SK-N-SH (cell line): ENCODE data around the gene UCHL5. TPM values are rescaled to one million over a fixed set of nuclear protein-coding genes. Genes with fewer than 3 reads are reported as not detected.

Experiments
- CTCF ChIA-PET: fragments of 300-600, 350-600 bp; formaldehyde crosslinking; extraction: SDS; loops from one replicate; lab custom pipeline; 2021; lab: Yijun Ruan, JAX
- POLR2A ChIA-PET: fragments of 350-600 bp; sonication (Branson Sonifier 250); formaldehyde crosslinking; extraction: SDS; loops from one replicate; lab custom pipeline; 2020; ENCODE audit warnings: antibody characterized with exemption, inconsistent platforms; lab: Yijun Ruan, JAX
- DNase-seq: peaks from one replicate; pipeline ENCODE4 v3.0.0; 2012
- H2AFZ ChIP-seq: fragments of 200-600 bp; sonication (generic); 2 replicates; pipeline ENCODE4 v1.8.1; 2016; ENCODE audit warnings: antibody characterized with exemption, mild to moderate bottlenecking, low read depth
- H3F3A ChIP-seq: fragments of 200-600 bp; sonication (generic); replicated peaks from 2 replicates; pipeline ENCODE3; 2016; ENCODE audit warnings: antibody characterized with exemption, mild to moderate bottlenecking; ENCODE audit not compliant: insufficient read depth
- H3K27ac ChIP-seq, 2 experiments: fragments of 200-500 bp in 1 of 2; fragments of 200-600 bp in 1 of 2; sonication (Bioruptor generic) in 1 of 2; sonication (generic), shearing (Covaris generic) in 1 of 2; 2 replicates each; pipeline versions ENCODE4 v1.5.1 to v1.6.1; 2014 to 2016; ENCODE audit warnings: low read depth in 2 of 2, inconsistent platforms in 1 of 2, low read length in 1 of 2, mild to moderate bottlenecking in 1 of 2, mixed read lengths in 1 of 2
- H3K27me3 ChIP-seq: fragments of 200-600 bp; sonication (generic), shearing (Covaris generic); 2 replicates; pipeline ENCODE4 v1.6.1; 2016; ENCODE audit warnings: mixed run types; ENCODE audit not compliant: insufficient read depth
- H3K36me3 ChIP-seq, 2 experiments: fragments of 200-500 bp in 1 of 2; fragments of 200-600 bp in 1 of 2; sonication (Bioruptor generic) in 1 of 2; sonication (generic) in 1 of 2; replicated peaks in 1 of 2; 2 replicates each; pipeline versions ENCODE3 to v1.5.1; 2014 to 2016; ENCODE audit warnings: low read length in 1 of 2, mild to moderate bottlenecking in 1 of 2; ENCODE audit not compliant: insufficient read depth in 2 of 2, control insufficient read depth in 1 of 2
- H3K4me1 ChIP-seq, 2 experiments: fragments of 200-500 bp in 1 of 2; fragments of 200-600 bp in 1 of 2; sonication (Bioruptor generic) in 1 of 2; sonication (generic), shearing (Covaris generic) in 1 of 2; 2 replicates each; pipeline versions ENCODE4 v1.5.1 to v1.6.1; 2014 to 2016; ENCODE audit warnings: low read depth in 1 of 2, low read length in 1 of 2, mixed run types in 1 of 2; ENCODE audit not compliant: insufficient read depth in 2 of 2, control insufficient read depth in 1 of 2
- H3K4me2 ChIP-seq: fragments of 200-600 bp; sonication (generic), shearing (Covaris generic); 2 replicates; pipeline ENCODE4 v1.6.1; 2017; ENCODE audit warnings: mixed run types
- H3K4me3 ChIP-seq, 2 experiments: fragments of 200-500 bp in 1 of 2; fragments of 200-600 bp in 1 of 2; sonication (Bioruptor generic) in 1 of 2; sonication (generic), shearing (Covaris generic) in 1 of 2; 2 replicates each; pipeline versions ENCODE4 v1.5.1 to v1.8.1; 2014 to 2016; ENCODE audit warnings: low read depth in 2 of 2, inconsistent platforms in 1 of 2, low read length in 1 of 2, mild to moderate bottlenecking in 1 of 2, mixed read lengths in 1 of 2, moderate library complexity in 1 of 2
- H3K79me2 ChIP-seq: fragments of 200-600 bp; sonication (generic); 2 replicates; pipeline ENCODE4 v1.8.1; 2017; ENCODE audit warnings: mild to moderate bottlenecking; ENCODE audit not compliant: insufficient read depth
- H3K9ac ChIP-seq: fragments of 200-600 bp; sonication (generic); 2 replicates; pipeline ENCODE4 v1.6.1; 2017; ENCODE audit warnings: mixed run types
- H3K9me2 ChIP-seq: fragments of 200-600 bp; sonication (generic); 2 replicates; pipeline ENCODE4 v1.6.1; 2017; ENCODE audit warnings: mixed run types
- H3K9me3 ChIP-seq: fragments of 200-600 bp; sonication (generic); 2 replicates; pipeline ENCODE4 v1.6.1; 2017; ENCODE audit warnings: mixed run types, mild to moderate bottlenecking, moderate library complexity
- H4K20me1 ChIP-seq: fragments of 200-600 bp; sonication (generic); 2 replicates; pipeline ENCODE4 v1.6.1; 2017; ENCODE audit warnings: mild to moderate bottlenecking, mixed run types; ENCODE audit not compliant: insufficient read depth
- CHD2 ChIP-seq: fragments of 150-350 bp; IDR thresholded peaks from 2 replicates; pipeline ENCODE4 v1.6.1; 2018; ENCODE audit warnings: low read length; ENCODE audit not compliant: partially characterized antibody
- ELF1 ChIP-seq: IDR thresholded peaks from 2 replicates; pipeline ENCODE4 v1.4.0; 2012
- EP300 ChIP-seq, 2 experiments: IDR thresholded peaks; 2 replicates each; pipeline versions ENCODE4 v1.4.0 to v1.6.1; 2012; ENCODE audit warnings: borderline replicate concordance in 1 of 2, low read depth in 1 of 2, low read length in 1 of 2
- EZH2phosphoT487 ChIP-seq: fragments of 200-600 bp; sonication (generic); IDR thresholded peaks from 2 replicates; pipeline ENCODE4 v1.6.1; 2017; ENCODE audit warnings: low read depth, mixed run types, mild to moderate bottlenecking, antibody characterized with exemption, moderate library complexity, borderline replicate concordance
- FOSL2 ChIP-seq: IDR thresholded peaks from 2 replicates; pipeline ENCODE4 v1.4.0; 2012; ENCODE audit warnings: low read depth, mild to moderate bottlenecking, moderate library complexity, borderline replicate concordance
- FOXJ3 ChIP-seq: sonication (generic); formaldehyde crosslinking; IDR thresholded peaks from 2 replicates; pipeline ENCODE4 v1.5.1; 2020; ENCODE audit warnings: mild to moderate bottlenecking, missing genetic modification reagents
- FOXM1 ChIP-seq: IDR thresholded peaks from 2 replicates; pipeline ENCODE4 v1.4.0; 2012; ENCODE audit warnings: low read depth, mild to moderate bottlenecking
- GABPA ChIP-seq: IDR thresholded peaks from 2 replicates; pipeline ENCODE4 v1.4.0; 2012; ENCODE audit warnings: low read depth, mild to moderate bottlenecking
- GATA2 ChIP-seq: sonication (generic); formaldehyde crosslinking; IDR thresholded peaks from 2 replicates; pipeline ENCODE4 v1.5.0; 2020; ENCODE audit warnings: mild to moderate bottlenecking, missing genetic modification reagents
- IRF3 ChIP-seq: fragments of 150-350 bp; IDR thresholded peaks from 2 replicates; pipeline ENCODE4 v1.6.1; 2016; ENCODE audit warnings: mild to moderate bottlenecking, low read depth, low read length
- MAX ChIP-seq: IDR thresholded peaks from 2 replicates; pipeline ENCODE4 v1.4.0; 2012; ENCODE audit warnings: low read depth
- NFIC ChIP-seq: IDR thresholded peaks from 2 replicates; pipeline ENCODE4 v1.4.0; 2012; ENCODE audit warnings: borderline replicate concordance
- POLR2AphosphoS5 ChIP-seq: IDR thresholded peaks from 2 replicates; pipeline ENCODE4 v1.6.1; 2012; ENCODE audit warnings: low read depth, low read length
- RAD21 ChIP-seq: IDR thresholded peaks from 2 replicates; pipeline ENCODE4 v1.6.1; 2012; ENCODE audit warnings: mild to moderate bottlenecking, low read length
- RCOR1 ChIP-seq: fragments of 150-350 bp; IDR thresholded peaks from 2 replicates; pipeline ENCODE4 v1.6.1; 2017; ENCODE audit warnings: antibody characterized with exemption, low read length
- REST ChIP-seq: IDR thresholded peaks from 2 replicates; pipeline ENCODE4 v1.6.1; 2012; ENCODE audit warnings: mild to moderate bottlenecking, low read depth, low read length, moderate library complexity
- SMC3 ChIP-seq: IDR thresholded peaks from 2 replicates; pipeline ENCODE4 v1.6.1; 2012; ENCODE audit warnings: low read depth, low read length, improper control_type of control experiment
- ZBTB33 ChIP-seq: IDR thresholded peaks from 2 replicates; pipeline ENCODE4 v1.4.0; 2012; ENCODE audit warnings: low read depth, borderline replicate concordance
- WGBS: methylation state at CpG from one replicate; pipeline ENCODE4 v1.1.6; 2017; ENCODE audit warnings: low lambda C conversion rate; 5-methylcytosine and 5-hydroxymethylcytosine counted together
- polyA plus RNA-seq, 3 experiments: library from polyadenylated mRNA; depleted of rRNA; stranded (reverse); fragments of >200 nt; gene quantifications; 2 replicates each; pipeline ENCODE4 v1.2.3, GENCODE V29; 2012

UCHL5 gene
- polyA plus RNA-seq, 1 of the 3 experiments (the other 2 are of a cell fraction), result 14.9 TPM

GRCh38 chr1:193104502-193104906 lies 45.3 kb upstream of the UCHL5 start:
- Histone ChIP-seq H3K4me1 (peaks cover 7 to 11% of the 10 kb centered on the region in 2 experiments; a peak in 3 of 4 replicates), H3K27ac (peak overlapping the region; percentile 87 to 94), H3K4me3 (peak overlapping the region; percentile 76 to 87), H3K9ac (peak overlapping the region; percentile 81), H3F3A (peaks cover 21% of the 10 kb centered on the region), H4K20me1 (no peaks in the 10 kb centered on the region; the same call in 1 of the 2 replicates)
- WGBS, result under 1% methylated on average over 14 of the region's 24 CpGs
- TF ChIP-seq SMC3 (0 out of 2 replicates have a peak, but pooled peaks have one; percentile 6), CHD2 (peak; percentile 0), POLR2AphosphoS5 (no peak), GABPA (no peak), EP300 (IDR thresholded peaks at IDR 0.05; ENCODE audit: borderline replicate concordance in 1 of 2, low read depth in 1 of 2, low read length in 1 of 2) (no peak), MAX (peak; percentile 10; the same call in 1 of the 2 replicates), ELF1 (peak; percentile 42; the same call in 1 of the 2 replicates), FOSL2 (no peak)
- TF ChIP-seq, all 33 proteins: peak for 4
- ChIA-PET POLR2A (interaction anchor here (0.6 to 2.4 kb wide), 2 partner anchors 18 to 35 kb away, joined by 3 to 14 read pairs; partner anchors contain the start of gene CDC73), CTCF (interaction anchor here (1.0 to 1.5 kb wide), 4 partner anchors 15 to 627 kb away, joined by 3 to 8 read pairs (median 4); partner anchors contain the start of gene CDC73)
- peak overlapping the region; percentile 96 for H2AFZ ChIP-seq
- DNase-seq, result peak; percentile 71
- H3K4me2 ChIP-seq, result peak overlapping the region; percentile 94
- H3K79me2 ChIP-seq, result peaks cover 45% of the 10 kb centered on the region
- H3K36me3 ChIP-seq, result peaks cover 10 to 20% of the 10 kb centered on the region in 2 experiments
- no peaks in the 10 kb centered on the region for H3K9me3 ChIP-seq
- no peaks in the 10 kb centered on the region for H3K9me2 ChIP-seq
- no peaks in the 10 kb centered on the region for H3K27me3 ChIP-seq

GRCh38 chr1:193103759-193104501 lies 44.8 kb upstream of the UCHL5 start:
- peaks cover 16 to 24% of the 10 kb centered on the region in 2 experiments for H3K36me3 ChIP-seq
- H3K27ac ChIP-seq, result peak overlapping the region; percentile 87 to 94
- H3K4me1 ChIP-seq, result peaks cover 7 to 11% of the 10 kb centered on the region in 2 experiments; a peak in 3 of 4 replicates
- 75% methylated on average over 9 of the region's 9 CpGs for WGBS
- H3K27me3 ChIP-seq, result no peaks in the 10 kb centered on the region
- H3K4me3 ChIP-seq, result peak overlapping the region; percentile 76 to 87
- CTCF ChIA-PET, result interaction anchor here (1.0 to 1.5 kb wide), 4 partner anchors 15 to 626 kb away, joined by 3 to 8 read pairs (median 4); partner anchors contain the start of gene CDC73
- H3K79me2 ChIP-seq, result peaks cover 45% of the 10 kb centered on the region
- no peaks in the 10 kb centered on the region for H3K9me2 ChIP-seq
- no peaks in the 10 kb centered on the region for H3K9me3 ChIP-seq
- no peak for DNase-seq
- POLR2A ChIA-PET, result interaction anchor here (0.6 to 2.4 kb wide), 2 partner anchors 18 to 34 kb away, joined by 3 to 14 read pairs; partner anchors contain the start of gene CDC73
- H3F3A ChIP-seq, result peaks cover 21% of the 10 kb centered on the region
- H3K4me2 ChIP-seq, result peak overlapping the region; percentile 94
- peak overlapping the region; percentile 96; the same call in 1 of the 2 replicates for H2AFZ ChIP-seq
- H4K20me1 ChIP-seq, result no peaks in the 10 kb centered on the region; the same call in 1 of the 2 replicates
- H3K9ac ChIP-seq, result peak overlapping the region; percentile 81
- TF ChIP-seq ZBTB33 (no peak), FOXJ3 (CRISPR knock-in tag) (no peak), RCOR1 (no peak), NFIC (no peak), REST (no peak), FOXM1 (no peak), GATA2 (CRISPR knock-in tag) (no peak), IRF3 (no peak), SMC3 (no peak), GABPA (no peak), RAD21 (no peak), EP300 (IDR thresholded peaks at IDR 0.05; ENCODE audit: borderline replicate concordance in 1 of 2, low read depth in 1 of 2, low read length in 1 of 2) (no peak), EZH2phosphoT487 (no peak)
